PC-3 (cell line): ENCODE measurements around the gene C1orf198.

ENCODE experiments used
- CTCF ChIP-seq: fragments of 300-600 bp; sonication (generic); conservative IDR thresholded peaks from 2 replicates; pipeline ENCODE4 v1.5.1; 2017; ENCODE audit warnings: antibody characterized with exemption, low read depth, mild to moderate bottlenecking, low read length
- EZH2 ChIP-seq: fragments of 300-600 bp; sonication (generic); IDR thresholded peaks from one replicate; pipeline ENCODE4 v1.6.1; 2017; ENCODE audit warnings: antibody characterized with exemption, mild to moderate bottlenecking, low read length; ENCODE audit not compliant: unreplicated experiment

- no peak for TF ChIP-seq CTCF
- no peak for TF ChIP-seq EZH2
Observed at GRCh38 chr1:230875370-230875769, 7.0 kb upstream of the C1orf198 start.
